CD4-positive, alpha-beta T cell (primary cell): ENCODE data around the gene F5. TPM values are rescaled to one million over a fixed set of nuclear protein-coding genes. Genes with fewer than 3 reads are reported as not detected.

Experiments
- ATAC-seq: fragments of 200-7000 bp; cut with Tn5 transposase; one replicate; pipeline ENCODE4 v1.10.0; 2022; ENCODE audit warnings: mild to moderate bottlenecking; ENCODE audit not compliant: poor library complexity
- CTCF ChIA-PET: fragments of 350-600 bp; sonication (Branson Sonifier 250); formaldehyde crosslinking; loops from one replicate; lab custom pipeline; 2021; ENCODE audit warnings: antibody characterized with exemption, inconsistent platforms; lab: Charles Lee
- POLR2A ChIA-PET: fragments of 350-600 bp; sonication (Branson Sonifier 250); formaldehyde crosslinking; loops from one replicate; lab custom pipeline; 2021; ENCODE audit warnings: antibody characterized with exemption, inconsistent platforms; lab: Charles Lee
- DNase-seq, 14 experiments: peaks; one replicate each; pipeline ENCODE4 v3.0.0-alpha.2; 2013 to 2020; ENCODE audit warnings: mixed read lengths in 2 of 14
- H3K27ac ChIP-seq, 2 donors: one replicate each; pipeline versions ENCODE4 v1.5.1 to v1.7.0; 2013; ENCODE audit warnings: low read length in 2 of 2, low read depth in 1 of 2, mild to moderate bottlenecking in 1 of 2
- H3K27me3 ChIP-seq, 2 experiments: 1 replicate in 1 of 2; 2 replicates in 1 of 2; pipeline versions ENCODE4 v1.6.1 to v1.7.0; 2013; ENCODE audit warnings: low read length in 2 of 2, control low read depth in 1 of 2, mild to moderate bottlenecking in 1 of 2, moderate library complexity in 1 of 2; ENCODE audit not compliant: insufficient read depth in 2 of 2, control insufficient read depth in 1 of 2
- H3K36me3 ChIP-seq: one replicate; pipeline ENCODE4 v1.6.1; 2013; ENCODE audit warnings: low read length, control low read depth; ENCODE audit not compliant: insufficient read depth
- H3K4me1 ChIP-seq: one replicate; pipeline ENCODE4 v1.6.1; 2013; ENCODE audit warnings: low read length, control low read depth; ENCODE audit not compliant: insufficient read depth
- H3K4me3 ChIP-seq: one replicate; pipeline ENCODE4 v1.5.1; 2013; ENCODE audit warnings: mild to moderate bottlenecking, low read length, moderate library complexity
- H3K9me3 ChIP-seq, 2 experiments: 1 replicate in 1 of 2; 2 replicates in 1 of 2; pipeline versions ENCODE4 v1.6.1 to v1.7.0; 2013; ENCODE audit warnings: low read length in 2 of 2, mild to moderate bottlenecking in 2 of 2, control low read depth in 1 of 2, moderate library complexity in 1 of 2; ENCODE audit not compliant: control insufficient read depth in 1 of 2, insufficient read depth in 1 of 2
- H3K27ac Mint-ChIP-seq: one replicate; pipeline ENCODE4 v1.8.0; 2020; ENCODE audit warnings: mixed read lengths
- H3K27me3 Mint-ChIP-seq: one replicate; pipeline ENCODE4 v1.8.0; 2021; ENCODE audit warnings: mixed read lengths
- H3K36me3 Mint-ChIP-seq: one replicate; pipeline ENCODE4 v1.8.0; 2021; ENCODE audit warnings: low read depth, mixed read lengths
- H3K4me1 Mint-ChIP-seq: one replicate; pipeline ENCODE4 v1.8.0; 2021; ENCODE audit warnings: low read depth, mixed read lengths
- H3K4me3 Mint-ChIP-seq: one replicate; pipeline ENCODE4 v1.8.0; 2020; ENCODE audit warnings: mild to moderate bottlenecking, mixed read lengths
- H3K9me3 Mint-ChIP-seq: one replicate; pipeline ENCODE4 v1.8.0; 2020; ENCODE audit warnings: mixed read lengths
- intact Hi-C, 2 experiments: fragments of 100-400 bp; cut with DNase I in 1 of 2; cut with micrococcal nuclease in 1 of 2; formaldehyde crosslinking; loops; one replicate each; pipeline versions ENCODE4 v1.15.1 to v1.9.0; 2023 to 2025; cut with DNase I, micrococcal nuclease
- total RNA-seq, 174 experiments: library from RNA in 2 of 174; stranded (reverse) in 2 of 174; gene quantifications; one replicate each; pipeline ENCODE4 v1.2.3 and lab custom pipeline; 2021 to 2026
- TF ChIP-seq, protein P1 (sequence below): fragments of 200-600 bp; IDR thresholded peaks from one replicate; pipeline ENCODE4 v1.8.0; 2022; ENCODE audit warnings: antibody characterized with exemption, mild to moderate bottlenecking

F5 gene
- total RNA-seq, 2 experiments from 2014 or later: 5.4 to 6.2 TPM

DNA sequence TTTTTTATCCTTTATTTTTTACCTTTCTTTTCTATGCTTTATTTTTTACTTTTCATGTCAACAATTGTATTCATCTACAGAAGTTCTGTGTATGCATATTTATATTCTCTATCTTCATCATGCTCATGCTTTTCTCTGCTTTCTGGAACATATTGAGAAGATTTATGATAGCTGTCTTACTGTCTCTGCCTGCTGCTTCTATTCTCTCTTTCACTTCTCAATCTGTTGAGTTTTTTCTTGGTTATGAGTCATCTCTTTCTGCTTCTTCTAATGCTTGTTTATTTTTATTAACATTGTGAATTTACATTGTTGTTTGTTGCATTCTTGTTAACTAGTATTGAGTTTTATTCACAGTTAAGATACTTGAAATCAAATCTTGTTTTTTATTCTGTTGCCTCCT, 22.6 kb downstream of the F5 start:
- peaks cover 4% of the 10 kb centered on the region for H3K36me3 ChIP-seq
- H3K4me1 Mint-ChIP-seq: peaks cover 11% of the 10 kb centered on the region
- no peak overlapping the region for H3K27ac ChIP-seq

DNA sequence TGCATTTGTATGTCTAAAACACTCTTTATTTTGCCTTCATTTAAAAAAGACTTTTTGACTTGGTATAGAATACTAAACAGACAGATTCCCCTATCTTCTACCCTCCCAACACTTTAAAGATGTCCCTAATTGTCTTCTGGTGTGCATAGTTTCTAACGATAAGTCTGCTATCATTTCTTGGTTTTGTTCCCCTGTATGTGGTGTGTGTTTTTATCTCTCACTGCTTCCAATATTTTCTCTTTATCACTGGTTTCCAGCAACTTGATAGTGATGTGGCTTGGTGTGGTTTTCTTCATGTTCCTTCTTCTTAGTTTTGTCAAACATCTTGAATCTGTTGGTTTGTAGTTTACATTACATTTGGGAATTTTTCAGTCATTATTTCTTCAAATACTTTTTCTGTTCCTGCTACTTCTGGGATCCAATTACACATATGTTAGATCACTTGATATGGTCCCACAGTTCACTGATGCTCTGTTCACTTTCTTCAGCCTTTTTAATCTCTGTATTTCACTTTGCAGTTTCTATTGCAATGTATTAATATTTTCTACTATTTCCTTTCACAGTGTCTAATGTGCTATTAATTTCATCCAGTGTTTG, 23.2 kb downstream of the F5 start:
- TF ChIP-seq, protein P1, sequence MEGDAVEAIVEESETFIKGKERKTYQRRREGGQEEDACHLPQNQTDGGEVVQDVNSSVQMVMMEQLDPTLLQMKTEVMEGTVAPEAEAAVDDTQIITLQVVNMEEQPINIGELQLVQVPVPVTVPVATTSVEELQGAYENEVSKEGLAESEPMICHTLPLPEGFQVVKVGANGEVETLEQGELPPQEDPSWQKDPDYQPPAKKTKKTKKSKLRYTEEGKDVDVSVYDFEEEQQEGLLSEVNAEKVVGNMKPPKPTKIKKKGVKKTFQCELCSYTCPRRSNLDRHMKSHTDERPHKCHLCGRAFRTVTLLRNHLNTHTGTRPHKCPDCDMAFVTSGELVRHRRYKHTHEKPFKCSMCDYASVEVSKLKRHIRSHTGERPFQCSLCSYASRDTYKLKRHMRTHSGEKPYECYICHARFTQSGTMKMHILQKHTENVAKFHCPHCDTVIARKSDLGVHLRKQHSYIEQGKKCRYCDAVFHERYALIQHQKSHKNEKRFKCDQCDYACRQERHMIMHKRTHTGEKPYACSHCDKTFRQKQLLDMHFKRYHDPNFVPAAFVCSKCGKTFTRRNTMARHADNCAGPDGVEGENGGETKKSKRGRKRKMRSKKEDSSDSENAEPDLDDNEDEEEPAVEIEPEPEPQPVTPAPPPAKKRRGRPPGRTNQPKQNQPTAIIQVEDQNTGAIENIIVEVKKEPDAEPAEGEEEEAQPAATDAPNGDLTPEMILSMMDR: no peak
- peaks cover 11% of the 10 kb centered on the region for H3K4me1 Mint-ChIP-seq
- H3K36me3 ChIP-seq: peaks cover 4% of the 10 kb centered on the region
- H3K9me3 Mint-ChIP-seq: peaks cover 4% of the 10 kb centered on the region
- POLR2A ChIA-PET: no interaction called here
- DNase-seq (no peak), ATAC-seq (no peak)
- no peaks in the 10 kb centered on the region for H3K4me1 ChIP-seq
- H3K27ac ChIP-seq: no peak overlapping the region
- H3K4me3 ChIP-seq: no peak overlapping the region
- H3K36me3 Mint-ChIP-seq: peaks cover 12% of the 10 kb centered on the region
- H3K27me3 ChIP-seq: no peaks in the 10 kb centered on the region
- H3K27me3 Mint-ChIP-seq: no peaks in the 10 kb centered on the region
- CTCF ChIA-PET: no interaction called here
- H3K27ac Mint-ChIP-seq: no peak overlapping the region
- intact Hi-C loops: no loop called here
- no peaks in the 10 kb centered on the region for H3K9me3 ChIP-seq
- H3K4me3 Mint-ChIP-seq: no peak overlapping the region

More for the DNA sequence above, 22.6 kb downstream of the F5 start:
- POLR2A ChIA-PET: no interaction called here
- ATAC-seq (no peak), DNase-seq (no peak)
- no peaks in the 10 kb centered on the region for H3K4me1 ChIP-seq
- intact Hi-C loops: no loop called here
- TF ChIP-seq, protein P1: no peak
- CTCF ChIA-PET: interaction anchor here (1.5 kb wide), 1 partner anchor 148 kb away, joined by 3 read pairs; no protein-coding TSS in a partner anchor
- no peak overlapping the region for H3K4me3 Mint-ChIP-seq
- H3K9me3 ChIP-seq: no peaks in the 10 kb centered on the region
- no peak overlapping the region for H3K4me3 ChIP-seq
- peaks cover 9% of the 10 kb centered on the region for H3K36me3 Mint-ChIP-seq
- no peaks in the 10 kb centered on the region for H3K27me3 Mint-ChIP-seq
- H3K27ac Mint-ChIP-seq: no peak overlapping the region
- H3K27me3 ChIP-seq: no peaks in the 10 kb centered on the region
- peaks cover 4% of the 10 kb centered on the region for H3K9me3 Mint-ChIP-seq

DNA sequence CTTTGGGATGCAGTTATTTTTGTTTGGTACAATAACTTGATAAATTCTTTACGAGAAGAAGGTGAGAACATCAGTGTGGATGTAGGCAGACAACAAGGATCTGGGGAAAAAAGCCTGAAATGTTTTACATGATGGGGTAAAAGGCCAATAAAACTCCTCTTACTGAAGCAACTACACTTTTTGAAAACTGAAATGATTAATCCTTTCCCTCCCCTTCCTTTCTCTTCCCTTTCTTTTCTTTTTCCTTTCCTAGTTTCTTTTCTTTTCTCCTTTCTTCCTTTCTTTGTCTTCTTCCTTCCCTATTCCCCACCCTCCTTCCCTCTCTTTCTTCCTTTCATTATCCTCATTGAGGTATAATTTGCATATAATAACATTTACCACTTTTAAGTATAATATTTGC, 24.6 kb downstream of the F5 start:
- H3K4me1 ChIP-seq: no peaks in the 10 kb centered on the region
- DNase-seq (no peak), ATAC-seq (no peak)
- no peaks in the 10 kb centered on the region for H3K27me3 ChIP-seq
- no peaks in the 10 kb centered on the region for H3K9me3 ChIP-seq
- H3K36me3 Mint-ChIP-seq: peaks cover 18% of the 10 kb centered on the region
- POLR2A ChIA-PET: no interaction called here
- H3K4me3 ChIP-seq: no peak overlapping the region
- peaks cover 4% of the 10 kb centered on the region for H3K36me3 ChIP-seq
- no peak overlapping the region for H3K4me3 Mint-ChIP-seq
- H3K9me3 Mint-ChIP-seq: peaks cover 4% of the 10 kb centered on the region
- H3K27me3 Mint-ChIP-seq: no peaks in the 10 kb centered on the region
- H3K4me1 Mint-ChIP-seq: peaks cover 11% of the 10 kb centered on the region
- TF ChIP-seq, protein P1: no peak
- intact Hi-C loops: no loop called here
- no peak overlapping the region for H3K27ac ChIP-seq
- CTCF ChIA-PET: interaction anchor here (0.6 kb wide), 1 partner anchor 18 kb away, joined by 3 read pairs; no protein-coding TSS in a partner anchor
- H3K27ac Mint-ChIP-seq: no peak overlapping the region
